Renal cortical epithelial cell (primary cell): ENCODE measurements around the gene UQCRHL. TPM values are rescaled to one million over a fixed set of nuclear protein-coding genes. Genes with fewer than 3 reads are reported as not detected.

Source experiments
- DNase-seq: peaks from one replicate; pipeline ENCODE4 v3.0.0-alpha.2; 2011; ENCODE audit warnings: low read depth
- total RNA-seq: library from RNA; depleted of rRNA; stranded (reverse); fragments of >200 nt; gene quantifications from 2 replicates; pipeline ENCODE4 v1.2.3, GENCODE V29; 2014

Gene UQCRHL
- total RNA-seq, 1 donor from 2014 or later = 1.5 TPM

GRCh38 chr1:15799004-15799867 lies 8.2 kb downstream of the UQCRHL start:
- DNase-seq = peak; percentile 98

- peak; percentile 42 for DNase-seq
Measured at GRCh38 chr1:15797614-15798390, 9.6 kb downstream of the UQCRHL start.

- no peak for DNase-seq
Measured at GRCh38 chr1:15796086-15796462, 11.4 kb downstream of the UQCRHL start.

GRCh38 chr1:15788624-15789301 lies 18.7 kb downstream of the UQCRHL start:
- DNase-seq = peak; percentile 41

- no peak for DNase-seq
Measured at GRCh38 chr1:15786581-15786980, 20.9 kb downstream of the UQCRHL start.

- no peak for DNase-seq
Measured at GRCh38 chr1:15785683-15786082, 21.8 kb downstream of the UQCRHL start.

- DNase-seq = no peak
Measured at GRCh38 chr1:15777909-15778707, 29.3 kb downstream of the UQCRHL start.

- no peak for DNase-seq
Measured at GRCh38 chr1:15775706-15776105, 31.7 kb downstream of the UQCRHL start.

- no peak for DNase-seq
Measured at GRCh38 chr1:15771836-15772515, 35.5 kb downstream of the UQCRHL start.

- DNase-seq = no peak
Measured at GRCh38 chr1:15770313-15770962, 37.0 kb downstream of the UQCRHL start.

- no peak for DNase-seq
Measured at GRCh38 chr1:15768388-15768787, 39.1 kb downstream of the UQCRHL start.

GRCh38 chr1:15767941-15768340 lies 39.5 kb downstream of the UQCRHL start:
- no peak for DNase-seq

- peak; percentile 65 for DNase-seq
Measured at GRCh38 chr1:15765495-15766194, 41.8 kb downstream of the UQCRHL start.

GRCh38 chr1:15764890-15765289 lies 42.6 kb downstream of the UQCRHL start:
- no peak for DNase-seq

- DNase-seq = peak; percentile 68
Measured at GRCh38 chr1:15764269-15764764, 43.1 kb downstream of the UQCRHL start.

- no peak for DNase-seq
Measured at GRCh38 chr1:15762546-15762945, 44.9 kb downstream of the UQCRHL start.

GRCh38 chr1:15761366-15762128 lies 45.9 kb downstream of the UQCRHL start:
- DNase-seq = no peak

- peak; percentile 53 for DNase-seq
Measured at GRCh38 chr1:15760520-15761211, 46.8 kb downstream of the UQCRHL start.
